HEK293 (cell line): ENCODE measurements around the gene PLSCR5.

ENCODE experiments used
- CTCF ChIA-PET: fragments of 350-600 bp; formaldehyde crosslinking; extraction: SDS; loops from one replicate; lab custom pipeline; 2021; ENCODE audit warnings: antibody characterized with exemption; lab: Yijun Ruan, JAX
- POLR2A ChIA-PET: fragments of 300-600 bp; formaldehyde crosslinking; extraction: SDS; loops from one replicate; lab custom pipeline; 2020; ENCODE audit warnings: antibody characterized with exemption, inconsistent platforms; lab: Yijun Ruan, JAX
- H3K27ac ChIP-seq: fragments of 200-500 bp; sonication (Bioruptor generic); 2 replicates; pipeline ENCODE4 v1.5.1; 2014; ENCODE audit warnings: low read depth, low read length, control low read depth, inconsistent platforms; ENCODE audit errors: extremely low read depth
- H3K36me3 ChIP-seq, 2 experiments: fragments of 200-500 bp in 1 of 2; sonication (Bioruptor generic) in 1 of 2; 1 replicate in 1 of 2; 2 replicates in 1 of 2; pipeline ENCODE4 v1.5.1; 2014 to 2017; ENCODE audit warnings: inconsistent platforms in 2 of 2, low read length in 2 of 2; ENCODE audit not compliant: control insufficient read depth in 2 of 2, insufficient read depth in 1 of 2
- H3K4me1 ChIP-seq: fragments of 200-500 bp; sonication (Bioruptor generic); 2 replicates; pipeline ENCODE4 v1.5.1; 2014; ENCODE audit warnings: mild to moderate bottlenecking, low read length, inconsistent platforms; ENCODE audit not compliant: control insufficient read depth, insufficient read depth
- H3K4me3 ChIP-seq: 2 replicates; pipeline ENCODE4 v1.5.1; 2011; ENCODE audit warnings: low read depth, mild to moderate bottlenecking, control low read depth, low read length, moderate library complexity
- H3K9me3 ChIP-seq: fragments of 200-500 bp; sonication (Bioruptor generic); 2 replicates; pipeline ENCODE4 v1.5.1; 2014; ENCODE audit warnings: low read depth, low read length, inconsistent platforms; ENCODE audit not compliant: control insufficient read depth, insufficient read depth
- GFI1B ChIP-seq: fragments of 450-650 bp; formaldehyde crosslinking; IDR thresholded peaks from 2 replicates; pipeline ENCODE4 v1.5.1; 2016; ENCODE audit warnings: missing biosample characterization, missing genetic modification characterization
- GLIS2 ChIP-seq: fragments of 450-650 bp; formaldehyde crosslinking; IDR thresholded peaks from 2 replicates; pipeline ENCODE4 v1.5.1; 2016; ENCODE audit warnings: missing biosample characterization, missing genetic modification characterization
- HOXD13 ChIP-seq: sonication (generic); formaldehyde crosslinking; IDR thresholded peaks from 2 replicates; pipeline ENCODE4 v1.8.0; 2022; ENCODE audit warnings: missing genetic modification reagents, borderline replicate concordance
- SCRT1 ChIP-seq: fragments of 450-650 bp; formaldehyde crosslinking; IDR thresholded peaks from 2 replicates; pipeline ENCODE4 v1.5.1; 2016; ENCODE audit warnings: missing biosample characterization, missing genetic modification characterization, borderline replicate concordance
- SETDB1 ChIP-seq: IDR thresholded peaks from one replicate; pipeline ENCODE4 v1.6.1; 2017; ENCODE audit warnings: mild to moderate bottlenecking, low read length, moderate library complexity, mixed read lengths; ENCODE audit not compliant: insufficient read length
- TCF7L2 ChIP-seq: IDR thresholded peaks from 2 replicates; pipeline ENCODE4 v1.6.1; 2011; ENCODE audit warnings: low read depth, mild to moderate bottlenecking, inconsistent platforms, low read length, moderate library complexity, borderline replicate concordance
- YY1 ChIP-seq: fragments of 450-650 bp; formaldehyde crosslinking; IDR thresholded peaks from 2 replicates; pipeline ENCODE4 v1.5.1; 2018; ENCODE audit warnings: missing biosample characterization, missing genetic modification characterization
- ZNF112 ChIP-seq: fragments of 450-650 bp; formaldehyde crosslinking; IDR thresholded peaks from 2 replicates; pipeline ENCODE4 v1.5.0; 2017; ENCODE audit warnings: missing biosample characterization, missing genetic modification characterization
- ZNF19 ChIP-seq: fragments of 450-650 bp; formaldehyde crosslinking; IDR thresholded peaks from 2 replicates; pipeline ENCODE4; 2016; ENCODE audit warnings: missing biosample characterization, missing genetic modification characterization, low read depth
- ZNF2 ChIP-seq: fragments of 450-650 bp; formaldehyde crosslinking; IDR thresholded peaks from 2 replicates; pipeline ENCODE4 v1.5.1; 2016; ENCODE audit warnings: missing biosample characterization, missing genetic modification characterization
- ZNF214 ChIP-seq: fragments of 450-650 bp; formaldehyde crosslinking; IDR thresholded peaks from 2 replicates; pipeline ENCODE4 v1.5.1; 2017; ENCODE audit warnings: missing biosample characterization, mild to moderate bottlenecking, missing genetic modification characterization, borderline replicate concordance
- ZNF221 ChIP-seq: fragments of 450-650 bp; formaldehyde crosslinking; IDR thresholded peaks from 2 replicates; pipeline ENCODE4 v1.5.1; 2017; ENCODE audit warnings: missing biosample characterization, missing genetic modification characterization, borderline replicate concordance
- ZNF280D ChIP-seq: fragments of 450-650 bp; formaldehyde crosslinking; IDR thresholded peaks from 2 replicates; pipeline ENCODE4 v1.5.1; 2016; ENCODE audit warnings: missing biosample characterization, missing genetic modification characterization
- ZNF292 ChIP-seq: fragments of 450-650 bp; formaldehyde crosslinking; IDR thresholded peaks from 2 replicates; pipeline ENCODE4 v1.5.1; 2016; ENCODE audit warnings: low read depth, missing biosample characterization, missing genetic modification characterization, borderline replicate concordance
- ZNF404 ChIP-seq: fragments of 450-650 bp; formaldehyde crosslinking; IDR thresholded peaks from 2 replicates; pipeline ENCODE4 v1.5.1; 2017; ENCODE audit warnings: missing biosample characterization, missing genetic modification characterization
- ZNF423 ChIP-seq: fragments of 450-650 bp; formaldehyde crosslinking; IDR thresholded peaks from 2 replicates; pipeline ENCODE4 v1.5.1; 2016; ENCODE audit warnings: missing biosample characterization, missing genetic modification characterization
- ZNF555 ChIP-seq: fragments of 450-650 bp; formaldehyde crosslinking; conservative IDR thresholded peaks from 2 replicates; pipeline ENCODE4 v1.5.1; 2017; ENCODE audit warnings: missing biosample characterization, mild to moderate bottlenecking, missing genetic modification characterization, inconsistent platforms
- ZNF660 ChIP-seq: fragments of 450-650 bp; IDR thresholded peaks from 2 replicates; pipeline ENCODE4 v1.5.1; 2018; ENCODE audit warnings: missing biosample characterization, mild to moderate bottlenecking, missing genetic modification characterization
- ZNF670 ChIP-seq: fragments of 450-650 bp; formaldehyde crosslinking; IDR thresholded peaks from 2 replicates; pipeline ENCODE4 v1.5.1; 2016; ENCODE audit warnings: missing biosample characterization, missing genetic modification characterization, low read depth
- ZNF791 ChIP-seq: fragments of 450-650 bp; formaldehyde crosslinking; IDR thresholded peaks from 2 replicates; pipeline ENCODE4 v1.5.1; 2016; ENCODE audit warnings: missing biosample characterization, missing genetic modification characterization
- TF ChIP-seq, protein P1 (sequence below): fragments of 450-650 bp; formaldehyde crosslinking; IDR thresholded peaks from 2 replicates; pipeline ENCODE4 v1.5.1; 2016; ENCODE audit warnings: missing biosample characterization, missing genetic modification characterization
- TF ChIP-seq, protein P2 (sequence below): fragments of 450-650 bp; formaldehyde crosslinking; IDR thresholded peaks from 2 replicates; pipeline ENCODE4 v1.5.1; 2016; ENCODE audit warnings: missing biosample characterization, missing genetic modification characterization

PLSCR5 gene

GRCh38 chr3:146566138-146566537 lies 39.0 kb downstream of the PLSCR5 start:
- H3K4me3 ChIP-seq = no peak overlapping the region
- H3K27ac ChIP-seq = no peak overlapping the region
- H3K4me1 ChIP-seq = no peaks in the 10 kb centered on the region
- no peaks in the 10 kb centered on the region for H3K9me3 ChIP-seq
- TF ChIP-seq HOXD13 (CRISPR knock-in tag) = no peak
- TF ChIP-seq, protein P1, sequence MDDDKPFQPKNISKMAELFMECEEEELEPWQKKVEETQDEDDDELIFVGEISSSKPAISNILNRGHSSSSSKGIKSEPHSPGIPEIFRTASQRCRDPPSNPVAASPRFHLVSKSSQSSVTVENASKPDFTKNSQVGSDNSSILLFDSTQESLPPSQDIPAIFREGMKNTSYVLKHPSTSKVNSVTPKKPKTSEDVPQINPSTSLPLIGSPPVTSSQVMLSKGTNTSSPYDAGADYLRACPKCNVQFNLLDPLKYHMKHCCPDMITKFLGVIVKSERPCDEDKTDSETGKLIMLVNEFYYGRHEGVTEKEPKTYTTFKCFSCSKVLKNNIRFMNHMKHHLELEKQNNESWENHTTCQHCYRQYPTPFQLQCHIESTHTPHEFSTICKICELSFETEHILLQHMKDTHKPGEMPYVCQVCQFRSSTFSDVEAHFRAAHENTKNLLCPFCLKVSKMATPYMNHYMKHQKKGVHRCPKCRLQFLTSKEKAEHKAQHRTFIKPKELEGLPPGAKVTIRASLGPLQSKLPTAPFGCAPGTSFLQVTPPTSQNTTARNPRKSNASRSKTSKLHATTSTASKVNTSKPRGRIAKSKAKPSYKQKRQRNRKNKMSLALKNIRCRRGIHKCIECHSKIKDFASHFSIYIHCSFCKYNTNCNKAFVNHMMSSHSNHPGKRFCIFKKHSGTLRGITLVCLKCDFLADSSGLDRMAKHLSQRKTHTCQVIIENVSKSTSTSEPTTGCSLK (tag by site-specific recombination) = no peak
- TF ChIP-seq ZNF19 (tag by site-specific recombination) = no peak
- no peak for TF ChIP-seq ZNF112 (tag by site-specific recombination)
- no peaks in the 10 kb centered on the region for H3K36me3 ChIP-seq
- POLR2A ChIA-PET = no interaction called here
- CTCF ChIA-PET = no interaction called here

GRCh38 chr3:146561879-146562278 lies 43.3 kb downstream of the PLSCR5 start:
- TF ChIP-seq ZNF404 (tag by site-specific recombination) (no peak), ZNF660 (tag by site-specific recombination) (no peak), ZNF423 (tag by site-specific recombination) (no peak), SCRT1 (tag by site-specific recombination) (no peak), ZNF221 (no peak), YY1 (tag by site-specific recombination) (no peak), ZNF670 (tag by site-specific recombination) (no peak), GFI1B (no peak), ZNF2 (no peak), ZNF214 (tag by site-specific recombination) (no peak), TCF7L2 (no peak), ZNF292 (tag by site-specific recombination) (no peak), GLIS2 (tag by site-specific recombination) (no peak), ZNF280D (tag by site-specific recombination) (no peak), ZNF555 (tag by site-specific recombination) (no peak), SETDB1 (no peak), ZNF791 (tag by site-specific recombination) (no peak)
- TF ChIP-seq, protein P2, sequence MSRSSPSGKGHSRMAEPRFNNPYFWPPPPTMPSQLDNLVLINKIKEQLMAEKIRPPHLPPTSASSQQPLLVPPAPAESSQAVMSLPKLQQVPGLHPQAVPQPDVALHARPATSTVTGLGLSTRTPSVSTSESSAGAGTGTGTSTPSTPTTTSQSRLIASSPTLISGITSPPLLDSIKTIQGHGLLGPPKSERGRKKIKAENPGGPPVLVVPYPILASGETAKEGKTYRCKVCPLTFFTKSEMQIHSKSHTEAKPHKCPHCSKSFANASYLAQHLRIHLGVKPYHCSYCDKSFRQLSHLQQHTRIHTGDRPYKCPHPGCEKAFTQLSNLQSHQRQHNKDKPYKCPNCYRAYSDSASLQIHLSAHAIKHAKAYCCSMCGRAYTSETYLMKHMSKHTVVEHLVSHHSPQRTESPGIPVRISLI (tag by site-specific recombination) = no peak
- H3K36me3 ChIP-seq = no peaks in the 10 kb centered on the region
- H3K4me3 ChIP-seq = no peak overlapping the region
- ChIA-PET CTCF (no interaction called here), POLR2A (no interaction called here)
- no peak overlapping the region for H3K27ac ChIP-seq
- H3K9me3 ChIP-seq = no peaks in the 10 kb centered on the region
- no peaks in the 10 kb centered on the region for H3K4me1 ChIP-seq
